RPMI7951 (cell line): ENCODE data around the gene ODAPH. TPM values are rescaled to one million over a fixed set of nuclear protein-coding genes. Genes with fewer than 3 reads are reported as not detected.
"Not testable (repeated sequence)": the region's sequence is repeated elsewhere in the genome, so short reads cannot be mapped to it uniquely, and the experiment has no call there.

Experiments used
- DNase-seq: peaks from one replicate; pipeline ENCODE4 v3.0.0-alpha.2; 2012; ENCODE audit warnings: low read depth
- total RNA-seq: library from RNA; depleted of rRNA; stranded (reverse); fragments of >200 nt; shearing (Covaris generic); gene quantifications from 2 replicates; pipeline ENCODE4 v1.2.3, GENCODE V29; 2014; rRNA removed

ODAPH gene, protein sequence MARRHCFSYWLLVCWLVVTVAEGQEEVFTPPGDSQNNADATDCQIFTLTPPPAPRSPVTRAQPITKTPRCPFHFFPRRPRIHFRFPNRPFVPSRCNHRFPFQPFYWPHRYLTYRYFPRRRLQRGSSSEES
- not detected in 2 replicates for total RNA-seq

DNA sequence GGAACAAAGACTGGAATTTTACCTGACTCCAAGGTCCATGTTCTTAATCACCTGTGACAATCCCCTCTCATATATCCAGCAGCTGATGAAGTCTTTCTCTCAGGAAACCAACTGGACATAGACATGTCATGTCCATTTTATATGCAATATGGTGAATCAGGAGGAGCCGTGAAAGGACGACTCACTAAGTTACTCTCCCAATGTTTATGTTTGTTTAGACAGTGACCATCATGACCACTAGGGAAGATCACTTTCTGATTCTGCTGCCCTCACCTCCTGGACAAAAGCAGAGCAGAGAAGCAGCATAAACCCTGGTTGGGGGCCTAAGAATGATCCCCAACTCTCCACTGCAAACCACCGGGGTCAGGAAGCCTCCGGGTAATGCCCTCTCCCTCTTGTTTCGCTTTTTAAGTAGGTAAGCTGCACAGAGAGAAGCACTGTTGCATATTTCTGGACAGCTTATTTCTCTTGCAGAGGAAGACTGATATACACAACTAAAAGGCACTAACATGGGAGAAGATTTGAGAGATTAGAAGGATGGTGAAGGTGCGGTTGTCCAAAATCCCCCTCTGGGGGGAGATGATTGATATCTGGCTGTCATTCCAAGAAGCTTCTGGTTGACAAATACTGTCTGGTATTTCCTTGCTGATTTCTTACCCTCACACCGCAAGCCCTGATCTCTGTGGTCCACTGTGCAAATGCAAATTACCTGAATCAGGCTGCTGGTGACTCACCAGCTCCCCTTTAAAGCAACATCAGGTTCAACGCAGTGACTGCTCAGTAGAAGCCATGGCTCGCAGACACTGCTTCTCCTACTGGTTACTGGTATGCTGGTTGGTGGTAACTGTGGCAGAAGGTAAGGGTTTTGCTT is at the start of gene ODAPH:
Gene ODAPH (plus strand): TSS at position 773 of the 871 bp plus-strand sequence. CDS start 17 bp downstream, at position 790.
- DNase-seq: peak; percentile 74

DNA sequence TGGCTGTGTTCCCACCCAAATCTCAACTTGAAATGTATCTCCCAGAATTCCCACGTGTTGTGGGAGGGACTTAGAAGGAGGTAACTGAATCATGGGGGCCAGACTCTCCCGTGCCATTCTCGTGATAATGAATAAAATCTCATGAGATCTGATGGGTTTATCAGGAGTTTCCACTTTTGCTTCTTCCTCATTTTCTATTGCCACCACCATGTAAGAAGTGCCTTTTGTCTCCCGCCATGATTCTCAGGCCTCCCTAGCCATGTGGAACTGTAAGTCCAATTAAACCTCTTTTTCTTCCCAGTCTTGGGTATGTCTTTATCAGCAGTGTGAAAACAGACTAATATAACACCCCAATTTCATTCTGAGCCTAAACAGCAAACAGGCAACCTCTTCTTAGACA is 46.3 kb upstream of the ODAPH start:
- not testable (repeated sequence) for DNase-seq

DNA sequence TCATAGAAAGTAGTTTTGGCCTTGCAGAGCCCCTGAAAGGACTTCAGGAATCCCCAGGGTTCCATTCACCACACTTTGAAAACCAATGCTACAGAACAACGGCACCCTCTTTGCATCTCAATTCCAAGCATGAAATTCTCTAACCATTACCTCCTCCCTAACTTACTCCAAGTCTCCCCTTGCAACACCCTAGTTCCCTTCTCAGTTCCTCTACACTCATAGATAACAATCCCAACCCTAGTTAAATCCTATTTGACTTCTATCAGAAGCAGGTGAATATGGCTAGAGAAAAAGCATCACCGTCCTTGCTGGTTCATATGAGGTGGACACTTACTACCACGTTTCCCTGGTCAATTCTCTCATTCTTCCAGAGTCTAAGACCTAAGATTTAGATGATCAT is 44.0 kb upstream of the ODAPH start:
- DNase-seq: no peak

DNA sequence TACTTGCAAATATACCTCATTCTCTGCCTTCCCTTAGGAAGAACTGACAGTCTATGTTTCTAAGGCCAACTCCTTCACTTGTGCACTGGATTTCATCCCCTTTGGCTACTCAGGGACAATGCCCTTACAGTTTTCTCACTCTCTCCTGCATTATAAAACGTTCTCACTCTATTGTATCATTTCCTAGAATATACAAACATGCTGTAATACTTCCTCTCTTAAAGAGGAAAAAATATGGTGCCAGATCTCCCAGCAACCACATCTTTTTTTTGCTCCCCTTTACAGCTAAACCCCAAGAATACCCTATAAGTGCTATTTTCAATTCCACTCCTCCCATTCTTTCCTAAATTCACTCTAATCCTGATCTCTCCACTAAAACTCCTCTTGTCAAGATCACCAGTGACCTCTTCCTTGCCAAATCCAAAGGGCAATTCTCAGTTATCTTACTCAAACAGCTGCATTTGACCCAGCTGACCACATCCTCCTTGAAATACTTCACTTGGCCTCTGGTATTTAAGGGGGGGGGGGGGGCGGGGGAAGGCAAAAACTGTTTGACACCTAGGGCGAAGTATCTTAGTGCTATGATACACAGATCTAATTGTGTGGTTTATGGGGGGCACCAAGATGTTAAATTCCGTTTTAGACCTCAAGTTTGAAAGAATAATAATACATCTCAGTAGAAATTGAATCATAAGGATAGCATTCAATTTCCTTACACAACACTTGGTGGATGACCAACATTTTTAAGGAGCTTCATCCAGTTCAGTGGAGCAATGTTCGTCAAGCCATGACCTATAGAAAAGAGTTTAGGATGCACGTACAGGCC is 43.3 kb upstream of the ODAPH start:
- peak; percentile 77 for DNase-seq

DNA sequence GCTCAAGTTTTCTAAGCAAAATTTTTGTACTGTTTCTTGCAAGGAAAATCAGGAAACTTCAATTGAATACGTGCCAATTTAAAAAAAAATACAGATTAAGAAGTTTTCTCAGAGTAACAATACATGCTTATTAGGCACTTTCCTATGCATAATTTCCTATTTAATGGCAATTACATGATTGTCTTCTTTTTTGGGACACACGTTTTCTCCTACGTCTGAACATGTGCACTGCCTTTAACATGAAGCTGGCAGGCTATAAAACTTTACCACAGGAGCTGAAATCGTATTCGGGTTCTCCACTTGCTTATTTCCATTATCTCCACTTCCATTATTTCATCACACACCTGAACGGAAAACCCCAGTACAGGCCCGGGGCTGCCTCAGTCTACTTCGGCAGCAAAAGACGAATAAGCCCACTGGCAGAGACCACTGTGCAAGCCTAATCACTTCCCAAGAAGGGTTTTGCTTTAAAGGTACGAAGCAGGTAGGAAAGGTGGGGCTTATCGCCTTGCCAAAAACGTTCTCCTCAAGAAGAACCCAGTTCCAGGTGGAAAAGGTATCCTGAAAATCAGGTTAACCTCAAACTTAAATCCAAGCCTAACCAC is 42.2 kb upstream of the ODAPH start:
- DNase-seq: no peak

DNA sequence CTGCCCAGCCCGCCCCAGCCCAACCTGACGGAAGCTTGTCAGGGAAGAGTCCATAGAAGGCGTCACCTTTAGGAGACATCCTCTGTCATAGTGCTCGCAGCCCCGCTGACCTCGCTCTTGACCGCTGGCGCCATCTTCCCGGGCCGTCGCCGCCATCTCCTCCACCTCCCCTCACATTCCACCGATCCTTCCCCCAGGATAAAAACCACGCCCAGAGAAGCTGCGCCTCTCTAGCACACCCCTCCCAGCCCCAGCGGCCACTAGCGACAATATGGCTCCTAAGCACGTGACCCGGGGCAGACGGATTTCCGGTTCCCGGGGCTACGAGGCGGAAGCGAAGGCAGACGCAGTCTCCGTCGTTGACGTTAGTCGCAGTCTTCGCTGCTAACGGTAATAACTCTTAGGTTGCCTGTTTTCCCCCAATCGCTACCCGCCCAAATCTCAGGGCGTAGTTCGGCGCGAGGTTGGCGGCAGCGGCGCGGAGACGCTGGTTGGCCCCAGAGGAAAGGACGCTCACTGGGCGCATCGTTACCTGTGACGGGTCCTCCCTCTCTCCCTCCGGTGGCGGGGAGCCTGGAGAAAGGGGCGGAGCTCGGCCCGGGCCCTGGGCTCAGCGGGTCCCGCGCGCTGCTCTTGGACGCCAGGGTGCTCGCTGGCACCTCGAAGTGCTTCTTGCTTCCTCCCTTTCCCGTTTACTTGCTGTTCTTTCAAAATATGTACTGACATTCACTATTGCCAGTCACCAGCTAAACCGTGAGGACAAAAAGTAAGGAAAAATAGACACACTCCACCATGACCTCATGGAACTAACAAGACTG is 41.5 kb upstream of the ODAPH start, which contains the start of the genes RCHY1 and THAP6:
Gene RCHY1 (minus strand): TSS at position 273 of the 818 bp plus-strand sequence. CDS start 117 bp downstream, at position 156.
Gene THAP6 (plus strand): TSS at position 343 of the 818 bp plus-strand sequence. CDS start 980 bp downstream, outside the sequence.
- DNase-seq: peak; percentile 95

DNA sequence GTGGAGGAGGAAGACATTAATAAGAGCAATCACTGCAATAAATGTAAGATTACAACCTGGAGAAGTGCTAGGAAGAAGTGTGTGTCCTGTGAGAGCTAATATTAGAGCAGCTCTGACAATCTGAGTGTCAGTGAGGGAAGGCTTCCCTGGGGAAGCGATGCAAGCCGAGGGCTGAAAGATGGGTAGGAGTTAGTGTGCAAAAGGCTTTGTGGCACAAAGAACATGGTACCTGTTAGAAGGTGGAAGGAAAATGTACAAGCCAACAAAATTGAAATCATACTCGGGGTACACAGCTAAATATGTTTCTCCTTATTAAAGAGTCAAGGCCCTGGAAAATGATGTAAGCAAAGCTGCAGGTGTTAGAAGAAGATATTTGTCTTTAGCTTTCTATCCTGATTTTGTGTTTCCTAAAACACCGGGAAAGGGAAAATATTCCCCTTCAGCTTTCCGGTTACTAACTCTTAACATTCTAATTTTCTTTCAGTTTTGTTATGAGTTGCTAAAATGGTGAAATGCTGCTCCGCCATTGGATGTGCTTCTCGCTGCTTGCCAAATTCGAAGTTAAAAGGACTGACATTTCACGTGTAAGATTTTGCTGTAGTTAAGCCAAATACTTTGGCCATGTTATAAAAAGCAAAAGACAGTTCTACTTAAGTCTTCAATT is 40.8 kb upstream of the ODAPH start:
- DNase-seq: no peak

DNA sequence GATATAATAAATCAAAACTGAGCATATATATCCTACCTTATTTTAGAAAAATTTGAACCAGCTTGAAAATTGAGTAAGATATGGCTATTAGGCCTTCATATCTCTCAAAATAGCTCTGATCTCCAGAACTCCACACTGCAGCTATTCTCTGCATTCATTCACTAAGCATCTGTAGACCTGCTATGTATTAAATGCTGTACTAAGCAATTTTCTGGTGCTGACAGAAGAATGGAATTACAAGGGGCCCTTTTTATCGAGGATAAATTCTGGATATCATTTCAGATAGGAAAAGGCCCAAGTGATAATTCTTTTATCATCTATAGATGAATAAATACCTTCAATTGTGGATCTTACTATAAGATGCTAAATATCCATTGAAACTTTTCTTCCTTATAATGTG is 39.7 kb upstream of the ODAPH start:
- DNase-seq: no peak

DNA sequence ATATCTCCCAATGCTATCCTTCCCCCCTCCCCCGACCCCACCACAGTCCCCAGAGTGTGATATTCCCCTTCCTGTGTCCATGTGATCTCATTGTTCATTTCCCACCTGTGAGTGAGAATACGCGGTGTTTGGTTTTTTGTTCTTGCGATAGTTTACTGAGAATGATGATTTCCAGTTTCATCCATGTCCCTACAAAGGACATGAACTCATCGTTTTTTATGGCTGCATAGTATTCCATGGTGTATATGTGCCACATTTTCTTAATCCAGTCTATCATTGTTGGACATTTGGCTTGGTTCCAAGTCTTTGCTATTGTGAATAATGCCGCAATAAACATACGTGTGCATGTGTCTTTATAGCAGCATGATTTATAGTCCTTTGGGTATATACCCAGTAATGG is 36.4 kb upstream of the ODAPH start:
- DNase-seq: not testable (repeated sequence)

DNA sequence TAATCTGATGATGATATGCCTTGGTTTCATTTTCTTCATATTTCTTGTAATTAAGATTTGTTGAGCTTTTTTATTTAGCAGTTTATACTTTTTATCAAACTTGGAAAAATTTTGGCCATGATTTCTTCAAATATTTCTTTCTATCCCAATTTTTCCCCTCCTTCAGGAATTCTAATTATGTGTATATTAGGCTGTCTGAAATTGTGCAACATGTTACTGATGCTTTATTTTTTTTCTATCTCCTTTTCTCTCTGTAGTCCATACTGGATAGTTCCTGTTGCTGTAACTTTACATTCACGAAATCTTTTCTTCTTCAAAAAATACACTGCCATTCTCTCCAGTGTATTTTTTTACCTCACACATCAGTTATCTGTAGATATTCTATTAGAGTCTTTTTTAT is 30.8 kb upstream of the ODAPH start:
- DNase-seq: no peak

DNA sequence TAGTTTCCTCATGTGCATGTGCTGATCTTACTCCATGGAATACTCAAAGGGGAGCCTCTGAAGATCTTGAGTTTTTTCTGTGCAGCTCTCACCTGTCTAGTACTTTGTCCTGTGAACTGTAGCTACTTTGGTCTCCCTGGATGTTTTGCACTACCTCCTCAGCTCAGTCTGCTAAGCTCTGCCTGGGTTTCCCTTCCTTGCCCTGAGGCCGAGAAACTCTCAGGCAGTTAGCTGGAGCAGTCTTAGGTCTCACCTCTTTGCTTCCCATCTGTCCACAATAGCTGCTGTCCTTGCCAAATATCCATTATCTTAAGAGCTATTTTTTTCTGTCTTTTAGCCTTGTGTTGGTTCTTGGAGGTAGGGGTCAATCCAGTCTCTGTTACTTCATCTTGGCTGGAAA is 30.0 kb upstream of the ODAPH start:
- no peak for DNase-seq

DNA sequence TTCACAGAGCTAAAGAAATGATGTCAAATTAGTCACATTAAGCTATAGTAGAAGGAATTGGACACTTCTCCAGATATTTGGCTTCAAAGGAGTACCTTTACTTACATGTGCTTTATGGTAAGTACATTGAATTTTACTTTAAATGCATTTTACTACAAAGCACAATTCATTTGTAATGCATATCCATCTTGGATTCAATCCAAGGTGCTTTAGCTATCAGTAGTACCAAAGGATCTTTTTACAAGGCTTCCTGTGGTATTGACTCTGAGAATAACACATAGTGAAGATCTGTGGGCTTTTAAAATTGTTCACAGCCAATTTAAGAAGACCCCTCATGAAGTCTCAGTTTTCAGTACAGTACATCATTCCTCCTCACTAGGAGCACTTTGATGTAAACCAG is 28.4 kb upstream of the ODAPH start:
- DNase-seq: no peak

DNA sequence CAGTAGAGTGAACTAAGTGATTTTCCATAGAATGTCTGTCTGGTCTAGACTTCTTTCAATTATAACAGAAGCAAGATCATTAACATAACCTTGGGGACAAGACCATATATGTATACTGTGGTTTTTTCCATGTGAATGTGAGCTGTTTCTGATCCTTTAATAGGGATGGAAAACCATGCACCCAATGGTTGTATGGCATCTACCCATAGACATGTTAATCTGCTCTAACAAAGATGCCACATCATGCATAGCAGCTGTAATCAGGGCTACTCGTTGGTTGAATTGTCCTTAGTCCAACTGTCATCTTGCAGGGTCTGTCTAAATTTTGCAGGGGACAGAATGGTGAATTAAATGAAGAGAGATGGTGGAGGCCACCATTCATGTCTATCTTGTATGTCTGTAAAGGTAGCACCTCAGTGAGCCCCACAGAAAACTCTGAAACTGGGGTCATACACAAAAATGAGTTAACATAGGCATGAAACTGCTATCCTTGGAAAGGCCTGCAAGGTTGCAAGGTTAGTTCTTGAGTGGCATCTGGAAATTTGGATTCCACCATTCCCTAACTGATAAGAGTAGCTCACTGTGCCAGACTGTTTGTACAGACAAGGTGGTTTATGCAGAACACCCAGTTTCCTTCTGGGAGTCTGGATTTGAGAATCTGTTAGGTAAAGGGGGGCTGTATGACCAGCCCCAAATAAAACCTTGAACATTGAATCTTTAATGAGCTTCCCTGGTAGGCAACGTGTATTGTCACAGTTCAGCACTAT is 25.1 kb upstream of the ODAPH start:
- DNase-seq: no peak

DNA sequence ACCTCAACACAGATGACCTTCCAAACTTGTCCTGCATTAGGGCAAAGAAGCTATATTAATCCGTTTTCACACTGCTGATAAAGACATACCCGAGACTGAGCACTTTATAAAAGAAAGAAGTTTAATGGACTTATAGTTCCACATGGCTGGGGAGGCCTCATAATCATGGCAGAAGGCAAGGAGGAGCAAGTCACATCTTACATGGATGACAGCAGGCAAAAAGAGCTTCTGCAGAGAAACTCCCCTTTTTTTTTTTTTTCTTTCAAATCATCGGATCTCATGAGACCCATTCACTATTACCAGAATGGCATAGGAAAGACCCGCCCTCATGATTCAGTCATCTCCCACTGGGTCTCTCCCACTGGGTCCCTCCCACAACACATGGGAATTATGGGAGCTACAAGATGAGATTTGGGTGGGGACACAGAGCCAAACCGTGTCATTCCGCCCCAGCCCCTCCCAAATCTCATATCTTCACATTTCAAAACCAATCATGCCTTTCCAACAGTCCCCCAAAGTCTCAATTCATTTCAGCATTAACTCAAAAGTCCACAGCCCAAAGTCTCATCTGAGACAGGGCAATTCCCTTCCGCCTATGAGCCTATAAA is 24.2 kb upstream of the ODAPH start:
- DNase-seq: not testable (repeated sequence)

DNA sequence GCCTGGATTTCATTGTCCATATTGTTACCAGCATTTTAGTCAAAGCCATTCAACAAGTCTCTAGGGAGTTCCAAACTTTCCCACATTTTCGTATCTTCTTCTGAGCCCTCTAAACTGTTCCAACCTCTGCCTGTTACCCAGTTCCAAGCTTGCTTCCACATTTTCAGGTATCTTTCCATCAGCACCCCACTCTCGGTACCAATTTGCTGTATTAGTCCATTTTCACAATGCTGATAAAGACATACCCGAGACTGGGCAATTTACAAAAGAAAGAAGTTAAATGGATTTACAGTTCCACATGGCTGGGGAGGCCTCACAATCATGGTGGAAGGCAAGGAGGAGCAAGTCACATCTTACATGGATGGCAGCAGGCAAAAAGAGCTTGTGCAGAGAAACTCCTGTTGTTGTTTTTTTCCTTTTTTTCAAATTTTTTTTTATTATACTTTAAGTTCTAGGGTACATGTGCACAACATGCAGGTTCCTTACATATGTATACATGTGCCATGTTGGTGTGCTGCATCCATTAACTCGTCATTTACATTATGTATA is 22.5 kb upstream of the ODAPH start:
- DNase-seq: not testable (repeated sequence)

DNA sequence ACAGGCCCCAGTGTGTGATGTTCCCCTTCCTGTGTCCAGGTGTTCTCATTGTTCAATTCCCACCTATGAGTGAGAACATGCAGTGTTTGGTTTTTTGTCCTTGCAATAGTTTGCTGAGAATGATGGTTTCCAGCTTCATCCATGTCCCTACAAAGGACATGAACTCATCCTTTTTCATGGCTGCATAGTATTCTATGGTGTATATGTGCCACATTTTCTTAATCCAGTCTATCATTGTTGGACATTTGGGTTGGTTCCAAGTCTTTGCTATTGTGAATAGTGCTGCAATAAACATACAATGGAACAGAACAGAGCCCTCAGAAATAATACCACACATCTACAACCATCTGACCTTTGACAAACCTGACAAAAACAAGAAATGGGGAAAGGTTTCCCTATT is 21.9 kb upstream of the ODAPH start:
- not testable (repeated sequence) for DNase-seq

DNA sequence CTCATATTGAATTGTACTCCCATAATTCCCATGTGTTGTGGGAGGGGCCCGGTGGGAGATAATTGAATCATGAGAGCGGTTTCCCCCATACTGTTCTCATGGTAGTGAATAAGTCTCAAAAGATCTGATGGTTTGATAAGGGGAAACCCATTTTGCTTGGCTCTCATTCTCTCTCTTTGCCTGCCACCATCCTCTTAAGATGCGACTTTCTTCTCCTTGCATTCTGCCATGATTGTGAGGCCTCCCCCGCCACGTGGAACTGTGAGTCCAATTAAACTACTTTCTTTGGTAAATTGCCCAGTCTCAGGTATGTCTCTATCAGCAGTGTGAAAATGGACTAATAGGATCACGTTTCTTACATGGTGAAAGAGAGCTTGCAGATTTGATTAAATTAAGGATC is 18.6 kb upstream of the ODAPH start:
- DNase-seq: not testable (repeated sequence)

DNA sequence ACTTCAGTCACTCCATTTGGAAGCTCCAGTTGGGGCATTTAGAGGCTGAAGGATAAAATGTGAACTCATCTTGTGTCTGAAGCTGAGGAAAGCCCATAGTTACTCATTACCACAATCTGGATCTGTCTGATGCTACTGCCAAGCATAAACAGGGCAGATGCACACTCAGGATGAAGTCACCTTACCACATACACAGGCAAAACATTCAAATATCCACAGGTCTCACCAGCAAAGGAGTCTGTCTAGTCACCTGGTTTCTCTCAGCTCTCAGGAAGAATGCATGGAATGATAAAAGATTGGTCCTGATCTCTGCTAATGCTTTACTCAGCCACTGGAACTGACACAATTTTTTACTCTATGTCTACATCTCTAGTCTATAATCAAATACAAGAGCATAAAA is 13.0 kb upstream of the ODAPH start:
- peak; percentile 57 for DNase-seq

DNA sequence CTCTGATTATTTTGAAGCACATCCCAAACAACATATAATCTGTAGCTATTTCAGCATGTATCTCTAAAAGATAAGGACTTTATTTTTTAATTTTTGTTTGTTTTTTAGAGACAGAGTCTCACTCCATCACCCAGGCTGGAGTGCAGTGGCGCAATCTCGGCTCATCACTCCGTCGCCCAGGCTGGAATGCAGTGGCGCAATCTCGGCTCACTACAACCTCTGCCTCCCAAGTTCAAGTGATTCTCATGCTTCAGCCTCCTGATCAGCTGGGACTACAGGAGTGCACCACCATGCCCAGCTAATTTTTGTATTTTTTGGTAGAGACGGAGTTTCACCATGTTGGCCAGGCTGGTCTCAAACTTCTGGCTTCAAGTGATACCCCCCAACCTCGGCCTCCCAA is 11.6 kb upstream of the ODAPH start:
- DNase-seq: not testable (repeated sequence)
